Inferior parietal cortex (tissue), 1 donor: Measurements from ENCODE around the gene FBXL17.

Experiments
- DNase-seq: peaks from one replicate; pipeline ENCODE4 v3.0.0-alpha.2; 2016; ENCODE audit errors: extremely low spot score

The FBXL17 gene

GRCh38 chr5:108094800-108095199 is 287.1 kb downstream of the FBXL17 start:
- DNase-seq, result no peak

GRCh38 chr5:108093186-108093585 is 288.7 kb downstream of the FBXL17 start:
- no peak for DNase-seq

- no peak for DNase-seq
Observed at GRCh38 chr5:108090946-108091345, 291.0 kb downstream of the FBXL17 start.

- no peak for DNase-seq
Observed at GRCh38 chr5:108084105-108084504, 297.8 kb downstream of the FBXL17 start.

GRCh38 chr5:108083232-108083631 is 298.7 kb downstream of the FBXL17 start:
- no peak for DNase-seq

GRCh38 chr5:108081707-108082106 is 300.2 kb downstream of the FBXL17 start:
- DNase-seq, result no peak

GRCh38 chr5:108079753-108080152 is 302.1 kb downstream of the FBXL17 start:
- no peak for DNase-seq

- DNase-seq, result no peak
Observed at GRCh38 chr5:108078882-108079281, 303.0 kb downstream of the FBXL17 start.

- DNase-seq, result no peak
Observed at GRCh38 chr5:108078345-108078744, 303.6 kb downstream of the FBXL17 start.

GRCh38 chr5:108074626-108075025 is 307.3 kb downstream of the FBXL17 start:
- DNase-seq, result no peak

- no peak for DNase-seq
Observed at GRCh38 chr5:108064302-108064701, 317.6 kb downstream of the FBXL17 start.

- DNase-seq, result no peak
Observed at GRCh38 chr5:108061941-108062340, 320.0 kb downstream of the FBXL17 start.

- DNase-seq, result no peak
Observed at GRCh38 chr5:108060340-108060739, 321.6 kb downstream of the FBXL17 start.

GRCh38 chr5:108059334-108059733 is 322.6 kb downstream of the FBXL17 start:
- no peak for DNase-seq

GRCh38 chr5:108054349-108054748 is 327.5 kb downstream of the FBXL17 start:
- DNase-seq, result no peak

GRCh38 chr5:108046955-108047670 is 334.8 kb downstream of the FBXL17 start:
- DNase-seq, result no peak

GRCh38 chr5:108036482-108036881 is 345.4 kb downstream of the FBXL17 start:
- no peak for DNase-seq

- no peak for DNase-seq
Observed at GRCh38 chr5:108028883-108029282, 353.0 kb downstream of the FBXL17 start.

- no peak for DNase-seq
Observed at GRCh38 chr5:108028412-108028811, 353.5 kb downstream of the FBXL17 start.

- no peak for DNase-seq
Observed at GRCh38 chr5:108025957-108026356, 355.9 kb downstream of the FBXL17 start.

- DNase-seq, result no peak
Observed at GRCh38 chr5:108024986-108025385, 356.9 kb downstream of the FBXL17 start.

GRCh38 chr5:108016101-108016500 is 365.8 kb downstream of the FBXL17 start:
- no peak for DNase-seq

- no peak for DNase-seq
Observed at GRCh38 chr5:108006791-108007190, 375.1 kb downstream of the FBXL17 start.

- DNase-seq, result no peak
Observed at GRCh38 chr5:108003178-108003577, 378.7 kb downstream of the FBXL17 start.
